Measurements from ENCODE around the gene DPYD.

Gene DPYD

DNA sequence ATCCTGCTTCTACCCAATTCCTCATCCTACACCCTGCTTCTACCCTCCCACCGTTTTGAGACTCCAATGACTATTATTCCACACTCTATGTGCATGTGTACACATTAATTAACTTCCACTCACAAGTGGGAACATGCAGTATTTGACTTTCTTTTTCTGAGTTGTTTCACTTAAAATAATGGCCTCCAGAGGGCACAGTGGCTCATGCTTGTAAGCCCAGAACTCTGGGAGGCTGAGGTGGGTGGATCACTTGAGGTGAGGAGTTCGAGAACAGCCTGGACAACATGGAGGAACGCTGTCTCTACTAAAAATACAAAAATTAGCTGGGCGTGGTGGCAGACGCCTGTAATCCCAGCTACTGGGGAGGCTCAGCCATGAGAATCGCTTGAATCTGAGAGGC is 734.5 kb downstream of the DPYD start:
- peak; percentile 18 to 26 for DNase-seq

DNA sequence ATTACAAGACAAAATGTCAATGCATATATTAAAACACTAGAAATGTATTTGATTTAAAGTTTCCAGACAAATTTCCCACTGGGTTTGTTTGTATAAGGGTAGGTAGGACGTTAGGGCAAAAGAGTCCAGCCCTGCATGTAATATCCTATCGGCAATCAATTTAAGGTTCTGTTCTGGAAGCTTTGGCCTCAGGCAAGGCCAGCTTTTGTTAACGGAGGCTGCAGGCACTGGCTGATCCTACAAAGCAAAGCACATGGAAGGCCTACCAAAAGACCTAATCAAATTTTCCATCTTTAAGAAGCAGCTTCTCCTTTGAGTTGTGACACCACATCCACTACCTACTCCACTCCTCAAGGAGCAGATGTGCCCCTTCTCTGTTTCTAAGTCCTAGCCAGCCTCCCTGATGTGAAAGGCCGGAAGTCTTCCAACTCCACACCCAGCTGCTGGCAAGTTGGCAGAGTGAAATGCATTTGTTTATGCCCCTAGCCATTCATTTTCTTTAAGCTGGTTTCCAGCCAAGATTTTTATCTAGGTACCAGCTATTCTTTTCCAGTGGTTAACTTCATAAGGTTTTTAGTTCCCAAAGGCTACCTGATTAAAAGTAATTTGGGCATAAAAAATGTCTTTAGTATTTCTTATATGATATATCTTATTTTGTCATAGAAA is 746.7 kb downstream of the DPYD start:
- no peak for DNase-seq

DNA sequence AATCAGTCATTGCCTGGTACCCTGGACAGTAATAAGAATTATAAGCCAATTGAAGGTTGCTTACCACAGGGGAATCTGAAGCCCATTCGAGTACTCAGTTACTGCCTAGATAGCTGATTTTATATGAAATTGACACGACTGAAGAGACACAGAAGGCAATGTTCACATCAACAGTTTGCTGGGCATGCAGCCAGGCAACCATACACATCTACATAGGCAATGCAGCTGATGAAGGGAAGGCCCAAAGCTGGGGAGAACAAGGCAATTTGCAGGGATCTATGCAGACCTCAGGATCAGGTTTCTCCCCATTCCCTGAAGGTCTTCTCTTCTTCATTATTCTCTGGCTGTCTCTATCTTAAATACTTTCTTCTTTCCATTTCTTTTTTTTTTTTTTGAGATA is 750.5 kb downstream of the DPYD start:
- DNase-seq, result no peak

DNA sequence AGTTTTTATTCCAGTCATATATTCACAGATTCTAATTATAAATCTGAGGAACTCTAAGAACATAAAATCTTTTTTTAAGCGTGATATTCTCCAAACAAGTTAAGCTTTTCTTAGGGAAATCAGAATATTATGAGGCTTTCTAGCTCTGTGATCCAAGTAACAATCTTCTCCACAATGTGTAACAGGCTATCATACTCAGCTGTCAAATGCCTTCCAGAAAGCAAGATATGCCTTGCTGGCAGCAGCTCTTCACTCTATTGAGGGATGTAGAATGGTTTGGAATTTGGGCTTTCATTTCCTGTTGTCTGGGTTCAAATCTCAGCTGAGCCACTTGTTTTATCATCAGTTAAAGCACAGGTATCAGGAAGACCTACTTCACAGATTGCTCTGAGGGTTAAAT is 752.8 kb downstream of the DPYD start:
- no peak for DNase-seq

DNA sequence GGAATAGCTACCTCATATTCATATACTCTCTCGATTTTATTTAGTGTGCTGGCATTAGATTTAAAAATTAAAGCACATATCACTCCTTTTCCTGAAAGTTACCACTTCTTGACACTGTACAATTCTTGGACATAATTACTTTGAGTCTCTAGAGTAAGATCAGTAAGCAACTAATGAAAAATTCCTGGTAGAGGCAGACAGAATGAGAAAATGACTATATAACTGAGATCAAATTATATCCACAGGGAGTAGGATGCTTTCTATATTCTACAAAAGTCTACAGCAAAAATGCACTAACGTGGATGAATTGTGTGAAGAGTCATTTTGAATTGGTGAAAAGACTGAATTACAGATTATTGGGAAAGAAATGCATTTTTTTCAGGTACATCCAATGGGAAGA is 753.6 kb downstream of the DPYD start:
- no peak for DNase-seq

DNA sequence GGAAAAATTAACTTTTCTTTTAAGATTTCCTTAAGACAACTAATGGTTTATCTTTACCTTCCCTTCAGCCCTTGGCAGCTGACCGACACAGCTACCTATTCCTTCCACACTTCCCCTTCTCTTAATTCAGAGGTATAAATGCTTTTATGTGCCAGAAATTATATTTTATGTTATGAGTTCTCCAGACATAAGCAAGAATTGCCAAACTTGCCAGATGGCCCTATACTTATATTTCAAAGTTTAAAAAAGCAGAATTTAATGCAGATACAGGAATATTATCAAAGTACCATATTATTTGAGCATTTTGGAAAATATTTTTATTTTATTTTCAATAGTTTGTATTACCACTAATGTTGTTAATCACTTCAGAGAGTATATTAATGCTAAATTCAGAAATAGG is 754.2 kb downstream of the DPYD start:
- DNase-seq, result no peak

DNA sequence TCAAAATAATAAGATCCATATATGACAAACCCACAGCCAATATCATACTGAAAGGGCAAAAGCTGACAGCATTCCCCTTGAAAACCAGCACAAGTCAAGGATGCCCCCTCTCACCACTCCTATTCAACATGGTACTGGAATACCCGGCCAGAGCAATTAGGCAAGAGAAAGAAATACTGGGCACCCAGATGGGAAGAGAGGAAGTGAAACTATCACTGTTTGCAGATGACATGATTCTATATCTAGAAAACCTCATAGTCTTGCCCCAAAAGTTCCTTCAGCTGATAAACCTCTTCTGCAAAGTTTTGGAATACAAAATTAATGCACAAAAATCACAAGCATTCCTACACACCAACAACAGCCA is 756.6 kb downstream of the DPYD start:
- DNase-seq, result no peak

DNA sequence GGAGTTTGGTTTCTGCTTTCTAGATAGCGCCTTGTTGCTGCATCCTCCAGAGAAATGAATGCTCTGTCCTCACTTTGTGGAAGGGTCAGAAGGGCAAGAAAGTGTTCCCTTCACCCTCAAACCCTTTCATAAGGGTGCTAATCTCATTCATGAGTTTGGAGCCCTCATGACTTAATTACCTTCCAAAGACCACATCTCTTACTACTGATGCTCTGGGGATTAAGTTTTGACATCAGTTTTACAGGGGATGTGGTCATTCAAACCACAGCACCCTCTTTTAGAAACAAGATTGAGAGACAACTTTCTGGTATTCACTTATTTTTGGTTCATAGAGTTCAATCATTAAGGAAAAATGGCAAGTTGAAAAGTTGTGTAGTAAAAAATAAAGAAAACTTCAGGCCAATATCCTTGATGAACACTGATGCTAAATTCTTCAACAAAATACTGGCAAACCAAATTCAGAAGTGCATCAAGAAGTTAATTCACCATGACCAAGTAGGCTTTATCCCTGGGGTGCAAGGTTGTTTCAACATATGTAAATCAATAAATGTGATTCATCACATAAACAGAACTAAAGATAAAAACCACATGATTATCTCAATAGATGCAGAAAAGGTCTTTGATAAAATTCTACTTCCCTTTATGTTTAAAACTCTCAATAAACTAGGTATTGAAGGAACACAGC is 757.1 kb downstream of the DPYD start:
- no peak for DNase-seq

DNA sequence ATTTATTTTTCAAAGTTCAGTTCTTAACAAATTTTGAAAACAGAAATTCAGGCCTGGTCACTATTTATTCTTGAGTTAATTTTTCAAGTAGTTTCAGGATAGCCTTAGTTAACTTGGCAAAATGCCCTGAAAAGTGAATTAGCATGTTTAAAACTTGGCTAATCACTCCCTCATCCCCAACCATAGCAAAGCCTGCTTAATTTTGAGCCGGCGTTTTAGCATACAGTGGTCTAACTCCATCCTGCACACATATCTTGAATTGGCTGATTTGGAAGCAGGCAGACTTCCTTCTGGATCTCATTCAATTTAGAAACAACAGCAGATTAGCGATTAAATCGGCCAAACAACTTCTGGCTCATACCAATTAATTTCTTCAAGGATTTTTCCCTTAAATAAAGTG is 760.0 kb downstream of the DPYD start:
- DNase-seq, result no peak

DNA sequence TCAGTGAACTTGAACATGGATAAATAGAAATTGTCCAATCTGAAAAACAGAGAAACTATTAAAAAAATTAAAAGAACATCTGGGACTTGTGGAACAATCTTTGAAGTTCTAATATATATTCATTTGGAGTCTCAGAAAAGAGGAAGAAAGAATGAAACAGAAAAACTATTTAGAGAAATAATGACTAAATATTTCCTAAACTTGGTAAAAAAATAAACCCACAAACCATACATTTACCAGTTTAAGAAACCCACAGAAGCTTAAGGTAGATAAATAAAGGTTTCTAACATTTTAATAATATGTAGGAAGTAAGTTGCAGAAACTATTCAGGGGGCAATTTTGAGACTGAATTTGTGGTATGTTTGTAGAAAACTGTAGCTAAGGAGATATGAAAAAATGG is 761.5 kb downstream of the DPYD start:
- peak in 1 of 2 experiments; percentile 3 for DNase-seq

DNA sequence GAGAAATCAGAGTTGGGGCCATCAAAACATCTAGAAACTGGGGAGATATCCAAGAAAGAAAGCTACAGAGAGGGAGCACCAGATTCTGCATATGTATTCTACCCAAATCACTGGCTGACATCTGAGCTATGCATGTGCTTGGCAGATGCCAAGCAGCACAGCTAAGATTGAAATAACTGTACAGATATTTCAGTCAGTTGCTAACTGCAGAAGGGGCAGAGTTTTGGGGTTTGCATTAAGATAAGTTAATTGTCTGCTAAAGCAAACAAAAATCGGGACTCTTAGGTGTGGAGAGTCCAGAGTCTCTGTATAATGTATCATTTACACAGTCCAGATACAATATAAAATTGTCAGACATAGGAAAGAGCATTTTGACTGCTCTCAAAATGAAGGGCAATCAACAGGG is 762.1 kb downstream of the DPYD start:
- no peak for DNase-seq

DNA sequence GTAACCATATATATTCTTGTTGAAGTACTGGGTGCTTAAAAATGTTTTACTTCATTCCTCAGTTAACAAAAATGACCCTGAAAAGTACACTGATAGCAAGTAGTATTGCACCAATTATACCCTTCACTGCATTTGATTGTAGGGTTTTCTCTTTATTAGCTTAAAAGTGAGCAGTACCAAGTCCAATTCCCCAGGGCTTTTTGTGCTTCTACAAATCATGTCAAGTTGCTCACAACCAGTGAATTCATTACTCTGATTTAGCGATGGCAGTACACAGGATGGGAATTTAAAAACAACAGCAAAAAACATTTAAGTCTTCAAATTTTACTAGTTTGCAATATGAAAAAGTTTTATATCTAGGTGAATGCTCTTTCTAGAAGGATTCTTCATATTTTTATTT is 762.8 kb downstream of the DPYD start:
- no peak for DNase-seq

DNA sequence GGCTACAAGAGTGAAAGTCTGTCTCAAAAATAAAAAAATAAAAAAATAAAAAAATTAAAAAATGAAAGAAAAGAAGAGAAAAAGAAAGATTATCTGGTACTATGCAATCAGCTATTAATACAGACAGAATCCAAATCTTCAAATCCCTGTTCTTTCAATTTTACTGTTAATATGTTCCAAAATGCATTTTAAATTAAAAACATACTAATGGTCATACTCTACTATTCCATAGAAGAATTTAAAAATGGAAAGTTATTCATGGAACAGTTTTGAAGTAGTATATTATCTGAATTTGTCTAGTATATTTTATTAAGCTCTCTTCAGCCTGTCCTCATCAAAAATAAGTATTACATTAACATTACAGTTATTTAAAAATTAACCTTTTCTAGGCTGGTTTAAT is 769.2 kb downstream of the DPYD start:
- no peak for DNase-seq

DNA sequence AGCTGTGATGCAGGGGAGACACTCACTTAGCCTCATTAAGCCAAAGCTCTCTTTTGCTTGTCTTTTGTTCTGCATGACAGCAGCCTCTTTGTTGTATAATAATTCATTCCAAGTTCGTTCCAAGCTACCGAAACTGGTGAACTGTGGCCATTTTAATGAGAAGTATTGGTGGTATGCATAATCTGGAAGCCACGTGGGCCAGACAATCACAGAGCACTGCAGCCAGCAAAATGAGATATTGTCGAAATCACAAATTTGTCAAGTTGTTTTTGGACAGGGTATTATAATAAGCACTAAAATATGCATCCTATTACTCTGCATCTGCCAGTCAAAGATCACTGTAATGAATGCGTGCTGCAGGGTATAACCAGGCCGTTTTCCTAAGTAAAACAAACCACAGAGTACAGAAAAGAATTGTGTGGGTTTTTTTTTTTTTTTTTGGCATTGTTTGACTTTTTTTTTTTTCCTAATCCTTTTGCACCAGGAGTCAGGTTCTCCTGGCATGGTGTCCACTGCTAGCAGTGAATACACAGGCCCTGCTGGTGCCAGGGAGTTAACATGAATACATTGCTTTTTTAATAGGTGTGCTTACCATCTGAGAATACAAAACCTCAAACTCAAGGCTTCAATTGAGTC is 775.4 kb downstream of the DPYD start:
- no peak for DNase-seq

DNA sequence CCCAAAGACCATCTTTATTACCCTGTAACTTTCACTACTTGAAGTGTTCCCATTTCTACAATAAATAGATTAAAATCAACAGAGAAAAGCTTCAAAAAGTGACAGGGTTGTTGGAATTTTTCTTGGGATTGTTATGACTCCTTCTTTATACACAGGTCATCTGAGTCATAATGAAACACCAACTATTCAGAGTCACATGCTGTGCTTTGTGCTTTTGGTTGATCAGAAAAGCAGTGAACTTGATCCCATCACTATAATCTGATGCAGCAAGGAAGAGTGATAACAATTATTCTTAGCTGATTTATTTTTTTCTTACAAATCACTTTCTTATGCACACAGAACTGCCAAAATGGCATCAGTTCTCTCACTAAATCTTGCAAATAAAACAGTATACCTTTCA is 776.3 kb downstream of the DPYD start:
- no peak for DNase-seq

DNA sequence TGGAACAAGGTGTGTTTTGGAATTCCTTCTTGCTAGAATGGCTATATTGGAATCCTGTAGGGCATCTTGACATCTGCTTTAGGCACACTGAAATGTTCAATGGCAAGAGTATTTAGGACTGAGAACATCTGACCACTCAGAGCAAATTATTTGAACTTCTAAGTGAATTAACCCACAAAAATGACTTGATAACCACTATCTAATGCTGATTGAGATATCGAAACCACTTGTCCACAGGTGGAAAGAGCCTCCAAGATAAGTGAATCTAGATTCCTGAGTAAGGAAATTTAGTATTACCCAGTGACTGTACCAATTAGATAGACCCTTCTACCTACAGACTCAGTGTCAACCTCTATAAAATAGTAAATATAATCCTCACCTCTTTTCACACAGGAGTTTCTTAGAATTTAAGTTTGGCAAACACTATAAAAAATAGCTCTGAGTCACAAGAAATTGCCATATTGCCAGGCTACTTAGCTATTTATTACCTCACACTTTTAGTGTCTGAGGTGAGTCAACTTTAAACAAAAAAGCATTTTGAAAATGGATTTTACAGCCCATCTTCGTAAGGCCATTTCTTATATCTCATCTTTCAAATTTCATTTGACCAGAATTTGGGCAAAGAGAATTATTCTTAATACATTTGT is 777.5 kb downstream of the DPYD start:
- no peak for DNase-seq

DNA sequence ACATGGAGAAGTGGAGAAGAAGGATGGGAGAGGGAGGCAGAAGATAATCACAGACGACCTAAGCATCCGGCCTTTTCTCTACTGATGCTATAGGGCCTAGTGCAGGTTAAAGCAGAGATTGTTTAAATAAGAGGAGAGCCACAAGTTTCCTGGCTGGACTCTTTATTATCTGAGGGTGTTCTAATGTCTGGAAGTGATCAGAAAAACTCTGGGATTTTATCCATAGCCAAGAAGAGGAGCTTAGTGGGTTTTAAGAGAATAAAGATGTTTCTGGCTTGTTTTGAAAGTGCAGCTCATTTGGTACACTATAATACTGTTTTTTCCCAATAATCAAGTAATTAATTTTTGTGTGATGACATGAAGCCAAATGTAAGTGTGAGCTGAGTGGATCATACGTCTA is 780.2 kb downstream of the DPYD start:
- DNase-seq, result no peak

DNA sequence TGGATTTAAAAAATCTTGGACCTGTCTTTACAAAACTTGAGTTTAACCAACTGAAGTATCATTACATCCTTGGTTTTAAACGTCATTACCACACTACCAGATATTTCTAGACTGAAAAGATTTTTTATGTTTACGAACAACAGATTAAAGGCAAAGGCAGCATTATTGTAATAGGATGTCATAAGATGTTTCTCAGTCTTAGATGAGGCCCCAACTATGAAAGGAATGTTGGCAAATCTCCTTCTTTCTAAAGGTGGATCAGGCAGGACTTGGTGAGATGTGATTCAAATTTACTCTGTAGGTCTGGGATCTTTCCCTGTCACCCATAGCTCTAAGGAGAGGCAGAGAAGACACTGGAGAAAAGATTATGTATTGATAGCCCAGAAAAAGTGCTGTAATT is 781.3 kb downstream of the DPYD start:
- DNase-seq, result no peak

DNA sequence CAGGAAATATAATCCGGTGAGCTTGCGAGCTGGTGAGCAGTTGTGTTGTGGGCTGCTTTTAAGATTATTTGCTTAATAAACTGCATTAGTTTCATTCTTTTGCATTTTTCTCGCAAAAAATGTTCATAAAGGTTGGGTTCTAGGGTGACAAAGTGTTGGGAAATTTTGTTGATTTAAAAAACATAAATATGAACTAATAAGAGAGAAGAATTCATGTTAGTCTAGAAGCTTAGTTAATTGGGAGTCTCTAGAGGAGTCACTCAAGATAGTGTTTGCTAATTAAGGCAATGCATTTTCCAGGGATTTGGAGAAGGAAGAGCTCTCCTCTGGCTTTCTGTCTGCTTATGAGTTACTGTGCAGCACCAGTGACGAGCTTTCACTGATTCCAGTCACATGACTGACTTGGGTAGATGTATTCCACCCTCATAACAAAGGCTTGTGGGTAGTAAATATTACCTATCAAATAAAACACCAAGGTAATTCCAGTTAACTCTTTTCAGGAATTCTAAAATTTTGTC is 782.3 kb downstream of the DPYD start:
- DNase-seq, result no peak

DNA sequence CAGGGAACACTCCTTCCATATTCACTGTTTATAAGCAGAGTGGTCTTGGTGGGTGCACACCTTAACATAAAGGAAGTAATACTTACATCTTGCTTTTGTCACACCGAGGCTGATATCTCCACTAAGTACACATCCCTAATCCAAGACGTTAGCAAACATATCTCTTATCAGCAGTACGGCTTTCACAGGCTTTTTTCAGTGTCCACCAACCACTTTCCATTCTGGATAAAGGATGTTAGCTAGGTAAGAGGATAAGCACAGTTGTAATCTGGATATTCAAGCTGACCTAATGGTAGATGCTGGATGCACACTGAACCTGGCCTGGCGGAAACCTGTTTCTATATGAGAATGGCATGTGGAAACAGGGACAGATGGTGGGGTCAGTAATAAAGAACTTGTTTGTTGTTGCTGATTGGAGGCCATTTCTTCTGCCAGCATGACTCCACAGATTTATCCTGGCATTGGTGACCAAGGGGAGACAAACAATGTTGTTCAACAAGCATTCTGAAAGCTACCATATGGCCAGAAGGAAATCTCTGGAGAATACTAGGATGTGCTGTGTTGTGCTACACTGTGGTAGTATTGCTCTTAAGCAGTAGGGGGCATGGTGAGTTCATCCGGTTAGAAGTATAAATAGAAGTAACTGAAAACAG is 782.8 kb downstream of the DPYD start:
- DNase-seq, result peak; percentile 76 to 85

DNA sequence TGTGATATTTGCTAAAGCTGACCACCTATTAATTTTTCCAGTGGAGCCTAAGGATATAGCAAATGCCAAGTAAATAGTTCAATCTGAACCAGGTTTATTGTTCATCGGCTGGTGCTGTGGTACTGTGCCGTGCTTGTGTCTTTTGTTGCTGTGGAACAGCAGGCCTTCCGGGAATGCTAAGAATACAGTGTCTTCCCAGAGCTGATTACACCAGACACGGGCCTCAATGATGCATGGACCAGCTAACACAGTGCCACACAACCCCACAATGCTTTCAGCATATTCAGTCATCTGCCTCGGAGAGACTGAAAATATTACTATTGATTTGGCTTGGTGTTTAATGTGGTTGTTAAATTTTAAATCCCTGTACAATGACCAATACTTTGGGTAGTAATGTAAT is 783.8 kb downstream of the DPYD start:
- no peak for DNase-seq

DNA sequence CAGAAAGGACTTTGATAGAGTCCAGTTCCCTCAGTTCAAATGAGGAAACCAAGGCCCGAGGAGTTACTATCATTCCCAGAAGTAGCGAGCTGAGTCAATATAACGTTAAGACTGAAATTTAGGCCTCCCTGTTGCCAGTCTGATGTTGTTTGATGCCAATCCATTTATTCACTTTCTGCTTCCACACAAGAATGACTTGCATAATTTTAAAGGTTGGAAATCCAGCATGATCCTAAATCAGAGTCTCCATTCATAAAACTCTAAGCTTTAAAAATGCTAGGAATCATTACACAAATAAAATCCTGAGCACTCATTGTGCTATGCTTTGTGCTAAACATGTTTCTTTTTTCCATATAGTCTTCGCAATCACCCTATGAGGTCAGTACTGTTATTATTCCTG is 784.9 kb downstream of the DPYD start:
- DNase-seq, result no peak

DNA sequence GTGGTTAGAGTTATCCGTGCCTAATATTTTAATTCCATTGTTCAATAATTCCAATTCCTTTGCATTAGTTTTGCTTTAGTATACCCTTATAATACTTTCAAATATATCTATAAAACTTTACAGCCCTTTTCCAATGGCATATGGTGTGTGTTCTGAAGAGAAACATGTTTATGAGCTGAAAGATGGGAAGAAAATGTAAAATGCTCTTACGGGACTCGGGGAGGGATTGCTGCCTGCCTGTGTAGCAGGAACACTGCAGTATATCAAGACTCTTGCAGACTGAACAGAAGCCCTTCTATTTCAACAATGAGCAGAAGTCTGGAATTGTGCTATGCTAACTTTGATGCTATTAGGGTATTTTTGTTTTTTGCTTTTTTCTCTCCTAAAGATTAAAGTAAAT is 792.4 kb downstream of the DPYD start:
- DNase-seq, result no peak

Measured in Kasumi-1 (cell line).